GM10266 (cell line): ENCODE results near the gene SESTD1.
A peak's percentile ranks its signal among the peaks of the same experiment; 100 is the strongest.

Experiments
- DNase-seq: peaks from one replicate; pipeline ENCODE4 v3.0.0; 2012; ENCODE audit errors: extremely low spot score
- TF ChIP-seq, protein P1 (sequence below): IDR thresholded peaks from 2 replicates; pipeline ENCODE4 v1.5.1; 2012; ENCODE audit warnings: mild to moderate bottlenecking, low read depth; ENCODE audit not compliant: control insufficient read depth, insufficient read depth; ENCODE audit errors: missing control alignments

The SESTD1 gene

DNA sequence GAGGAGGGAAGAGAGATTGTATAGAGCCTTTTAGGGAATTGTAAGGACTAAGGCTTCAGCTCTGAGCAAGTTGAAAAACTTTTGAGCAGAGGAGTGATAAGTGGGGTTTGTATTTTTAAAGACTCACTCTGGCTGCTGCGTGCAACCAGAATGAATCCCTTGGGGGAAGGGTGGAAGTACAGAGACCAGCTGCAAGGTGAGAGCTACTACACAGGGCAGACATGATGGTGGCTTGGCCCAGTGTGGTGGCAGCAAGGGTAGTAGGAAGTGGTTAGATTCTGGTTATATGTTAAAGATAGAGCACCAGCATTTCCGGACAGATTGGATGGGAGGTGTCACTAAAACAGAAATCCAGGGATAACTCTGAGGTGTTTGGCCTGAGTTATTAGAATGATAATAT, 10.1 kb upstream of the SESTD1 start:
- no peak for DNase-seq
- TF ChIP-seq, protein P1, sequence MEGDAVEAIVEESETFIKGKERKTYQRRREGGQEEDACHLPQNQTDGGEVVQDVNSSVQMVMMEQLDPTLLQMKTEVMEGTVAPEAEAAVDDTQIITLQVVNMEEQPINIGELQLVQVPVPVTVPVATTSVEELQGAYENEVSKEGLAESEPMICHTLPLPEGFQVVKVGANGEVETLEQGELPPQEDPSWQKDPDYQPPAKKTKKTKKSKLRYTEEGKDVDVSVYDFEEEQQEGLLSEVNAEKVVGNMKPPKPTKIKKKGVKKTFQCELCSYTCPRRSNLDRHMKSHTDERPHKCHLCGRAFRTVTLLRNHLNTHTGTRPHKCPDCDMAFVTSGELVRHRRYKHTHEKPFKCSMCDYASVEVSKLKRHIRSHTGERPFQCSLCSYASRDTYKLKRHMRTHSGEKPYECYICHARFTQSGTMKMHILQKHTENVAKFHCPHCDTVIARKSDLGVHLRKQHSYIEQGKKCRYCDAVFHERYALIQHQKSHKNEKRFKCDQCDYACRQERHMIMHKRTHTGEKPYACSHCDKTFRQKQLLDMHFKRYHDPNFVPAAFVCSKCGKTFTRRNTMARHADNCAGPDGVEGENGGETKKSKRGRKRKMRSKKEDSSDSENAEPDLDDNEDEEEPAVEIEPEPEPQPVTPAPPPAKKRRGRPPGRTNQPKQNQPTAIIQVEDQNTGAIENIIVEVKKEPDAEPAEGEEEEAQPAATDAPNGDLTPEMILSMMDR = no peak

DNA sequence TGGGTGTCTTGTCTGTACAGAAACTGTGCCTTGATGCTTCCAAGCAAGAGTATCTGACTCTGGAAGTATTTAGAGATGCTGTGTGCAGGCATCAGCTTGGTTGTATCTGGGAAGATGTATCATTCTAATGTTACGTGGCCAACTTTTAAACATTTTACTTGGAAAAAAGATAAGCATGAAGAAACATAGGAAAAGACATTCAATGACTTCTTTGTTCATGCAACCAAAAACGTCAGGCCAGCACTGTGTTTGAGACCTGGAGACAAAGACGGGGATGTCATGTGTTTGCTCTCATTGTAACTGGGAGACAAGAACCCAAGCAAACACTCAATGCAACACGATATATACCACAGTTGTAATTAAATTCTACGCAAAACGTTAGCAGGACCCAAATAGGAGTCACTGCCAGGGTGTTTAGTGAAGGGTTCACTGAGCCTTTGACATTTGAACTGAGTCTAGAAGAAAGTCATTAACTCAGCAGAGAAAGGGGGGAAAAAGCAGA, 8.9 kb upstream of the SESTD1 start:
- DNase-seq = no peak
- TF ChIP-seq, protein P1 = no peak

DNA sequence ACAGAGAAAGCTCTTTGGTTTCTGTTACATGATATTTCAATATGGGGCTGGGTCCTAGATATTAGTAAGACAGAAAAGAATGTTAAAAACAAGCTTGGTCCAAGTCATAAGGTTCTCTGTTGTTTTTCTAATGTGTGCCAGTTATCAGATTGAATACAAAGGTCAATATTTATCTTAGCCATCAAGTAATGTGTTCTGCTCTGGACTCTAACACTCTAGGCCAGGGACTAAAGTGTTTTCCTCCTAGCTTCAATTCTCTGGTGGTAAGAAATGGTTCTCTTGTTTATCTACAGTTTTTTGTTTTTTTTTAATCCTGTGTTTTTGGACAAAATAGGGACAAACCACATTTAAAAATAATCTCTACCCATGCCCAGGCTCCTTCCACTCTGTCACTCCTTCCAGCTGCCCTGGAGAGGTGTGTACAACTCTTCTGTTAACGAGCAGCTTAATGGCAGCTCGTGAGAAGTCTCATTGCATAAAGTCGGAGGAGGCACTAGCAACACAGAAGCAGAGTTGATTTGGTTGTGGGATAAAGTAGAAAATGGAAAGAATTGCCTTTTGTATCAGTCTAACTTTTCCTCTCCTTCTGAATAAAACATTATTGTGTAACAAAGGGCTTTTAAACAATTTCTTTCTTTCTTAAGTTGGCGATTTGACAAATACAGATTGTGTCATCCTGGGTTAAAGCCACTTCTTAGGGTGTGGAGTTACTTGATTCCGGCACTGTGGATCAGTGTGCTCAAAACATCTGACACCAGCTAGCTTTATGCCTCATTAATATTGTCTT, 8.0 kb upstream of the SESTD1 start:
- TF ChIP-seq, protein P1 = no peak
- no peak for DNase-seq

DNA sequence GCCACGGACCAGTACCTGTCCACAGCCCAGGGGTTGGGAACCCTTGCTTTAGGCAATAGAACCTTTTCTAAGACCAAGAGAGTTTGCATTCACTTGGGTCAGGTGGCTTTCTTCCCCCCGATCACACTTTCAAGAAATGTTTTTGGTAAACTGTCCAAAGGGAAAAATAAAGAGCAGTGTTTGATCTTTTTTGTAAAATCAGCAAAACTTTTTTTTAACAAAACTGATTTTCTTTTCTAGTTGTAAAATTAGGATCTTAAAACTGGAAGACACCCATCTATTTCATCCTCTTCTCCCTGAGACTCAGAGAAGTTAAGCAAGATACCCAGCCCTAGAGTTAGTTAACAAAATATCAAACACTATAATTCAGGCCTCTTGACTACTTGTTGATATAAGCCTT, 6.1 kb upstream of the SESTD1 start:
- DNase-seq = no peak
- TF ChIP-seq, protein P1 = no peak

DNA sequence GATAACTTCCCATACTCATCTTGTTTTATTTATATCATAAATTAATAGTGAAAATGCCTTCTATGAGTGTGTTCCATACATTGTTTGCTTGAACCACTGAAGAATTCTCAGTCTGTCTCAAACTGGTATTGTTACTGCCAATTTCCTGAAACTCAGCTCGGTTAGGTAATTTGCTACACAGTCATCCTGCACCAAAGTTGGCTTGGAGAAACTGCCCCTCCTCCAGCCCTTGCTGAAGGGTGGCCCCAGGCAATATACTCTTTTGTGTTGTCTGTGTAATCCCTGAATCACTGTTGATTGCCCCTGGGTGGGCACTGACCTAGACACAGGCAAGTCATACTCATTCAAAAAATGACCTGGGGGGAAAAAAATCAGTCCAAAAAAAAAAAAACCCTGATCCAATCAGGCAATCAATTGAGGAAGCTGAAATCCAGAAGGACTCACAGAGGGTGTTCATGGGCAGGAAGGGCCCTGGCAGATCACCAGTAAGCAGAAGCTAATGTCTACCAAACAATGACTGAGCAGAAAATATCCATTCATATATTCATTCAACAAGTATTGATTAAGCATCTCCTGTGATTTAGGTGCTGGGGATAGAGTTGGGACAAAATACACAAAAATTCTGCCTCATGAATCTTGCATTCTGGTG, 3.8 kb upstream of the SESTD1 start:
- peak; percentile 32 for DNase-seq
- TF ChIP-seq, protein P1 = no peak

DNA sequence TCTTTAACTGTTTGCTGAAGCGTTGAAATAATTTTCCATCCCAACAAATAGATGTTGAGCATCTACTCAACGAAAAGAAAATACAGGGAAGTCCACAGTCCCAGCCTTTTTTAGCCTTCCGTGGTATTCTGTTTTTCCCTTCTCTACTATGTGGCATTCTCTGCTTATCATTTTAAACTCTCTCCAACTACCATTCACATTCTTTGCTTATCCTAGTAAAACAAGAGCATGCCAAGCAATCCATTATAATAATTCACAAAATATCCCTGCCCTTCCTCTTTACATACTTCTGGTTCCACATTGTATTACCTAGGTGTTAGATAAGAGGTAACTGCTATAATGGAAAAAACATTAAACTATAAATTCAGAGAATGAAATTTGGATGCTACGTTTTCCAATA, 1.6 kb upstream of the SESTD1 start:
- TF ChIP-seq, protein P1 = no peak
- DNase-seq = no peak

DNA sequence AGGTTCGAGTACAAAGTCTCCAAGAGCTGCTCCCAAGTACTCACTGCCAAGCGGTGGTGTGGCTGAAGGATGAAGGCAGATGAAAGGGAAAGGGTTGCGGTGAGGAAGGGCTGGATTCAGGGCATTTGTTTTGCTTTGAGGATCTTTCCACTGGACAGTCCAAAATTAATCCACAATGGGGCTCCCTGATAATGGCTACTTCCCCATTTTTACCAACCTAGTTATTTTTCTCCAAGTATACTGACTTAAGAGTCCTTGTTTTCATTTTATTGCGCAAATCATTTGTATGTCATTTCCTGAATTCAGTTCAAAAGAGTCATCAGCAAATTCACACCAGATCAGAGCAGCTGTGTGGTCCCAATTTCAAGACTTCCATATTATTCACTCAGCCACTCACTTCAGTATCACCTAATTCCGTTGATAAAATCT, 464 bp upstream of the SESTD1 start:
- no peak for DNase-seq
- TF ChIP-seq, protein P1 = no peak
